ENCODE data around the gene TP53I13.
A peak's percentile ranks its signal among the peaks of the same experiment; 100 is the strongest.

The TP53I13 gene

DNA sequence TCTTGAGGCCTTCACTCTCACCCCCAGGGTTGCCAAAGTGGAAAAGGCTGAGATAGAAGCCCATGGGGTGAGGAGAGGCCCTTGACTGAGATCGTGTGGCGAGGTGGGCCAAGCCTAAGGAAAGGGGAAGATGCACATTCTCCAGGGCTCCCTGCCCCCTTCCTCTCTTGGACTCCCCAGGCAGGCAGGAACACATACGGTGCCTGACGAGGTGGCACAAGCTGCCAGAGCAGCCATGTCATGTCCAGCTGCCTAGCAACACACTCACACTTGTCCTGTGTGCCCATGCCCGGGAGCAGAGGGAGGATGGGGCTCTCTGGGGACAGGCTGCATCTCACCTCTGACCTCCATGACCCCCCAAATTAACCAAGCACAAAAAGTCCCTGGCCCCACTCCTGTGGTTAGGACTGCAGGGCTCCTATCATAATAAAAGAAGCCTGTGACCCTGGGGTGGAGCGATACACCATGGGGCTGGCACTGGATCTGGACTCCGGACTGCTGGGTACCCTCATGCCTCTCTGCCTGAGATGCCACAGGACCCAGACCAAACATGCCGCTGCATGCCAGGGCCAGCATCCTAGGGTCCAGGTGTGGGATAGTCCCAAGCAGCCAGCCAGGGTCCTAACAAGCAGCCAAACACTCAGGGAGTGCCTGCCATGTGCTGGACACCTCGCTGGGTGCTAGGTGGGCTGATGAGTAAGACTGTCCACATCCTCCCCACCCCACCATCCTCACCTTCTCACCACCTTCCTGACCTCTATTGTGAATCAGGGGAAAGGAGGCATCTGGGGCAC lies 18.4 kb downstream of the TP53I13 start:
- in situ Hi-C loops (cut with HindIII; ENCODE audit: low pct_ligation_motif_present, low sequenced_read_pairs) = no loop called here
- no peak overlapping the region for H3K4me3 ChIP-seq (ENCODE audit: low read depth, low read length)

DNA sequence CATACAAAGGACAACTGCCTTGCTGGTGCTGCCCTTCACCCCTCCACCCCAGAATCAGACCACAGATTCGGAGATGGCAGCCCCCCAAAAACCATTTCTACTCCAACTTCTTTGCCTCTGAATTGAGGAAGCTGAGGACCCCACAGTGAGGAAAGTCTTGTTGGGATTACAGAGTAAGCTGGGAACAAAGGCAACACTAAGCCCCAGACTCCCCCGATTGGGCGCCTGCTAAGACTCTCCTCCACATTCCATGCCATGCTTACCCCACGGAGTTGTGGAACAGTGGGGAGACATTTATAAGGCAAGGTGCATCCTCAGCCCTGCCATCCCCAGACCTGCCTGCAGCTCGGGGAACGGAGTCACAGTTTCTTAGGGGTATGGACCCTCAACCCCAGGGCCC lies 19.1 kb downstream of the TP53I13 start:
- TF ChIP-seq, protein P1, sequence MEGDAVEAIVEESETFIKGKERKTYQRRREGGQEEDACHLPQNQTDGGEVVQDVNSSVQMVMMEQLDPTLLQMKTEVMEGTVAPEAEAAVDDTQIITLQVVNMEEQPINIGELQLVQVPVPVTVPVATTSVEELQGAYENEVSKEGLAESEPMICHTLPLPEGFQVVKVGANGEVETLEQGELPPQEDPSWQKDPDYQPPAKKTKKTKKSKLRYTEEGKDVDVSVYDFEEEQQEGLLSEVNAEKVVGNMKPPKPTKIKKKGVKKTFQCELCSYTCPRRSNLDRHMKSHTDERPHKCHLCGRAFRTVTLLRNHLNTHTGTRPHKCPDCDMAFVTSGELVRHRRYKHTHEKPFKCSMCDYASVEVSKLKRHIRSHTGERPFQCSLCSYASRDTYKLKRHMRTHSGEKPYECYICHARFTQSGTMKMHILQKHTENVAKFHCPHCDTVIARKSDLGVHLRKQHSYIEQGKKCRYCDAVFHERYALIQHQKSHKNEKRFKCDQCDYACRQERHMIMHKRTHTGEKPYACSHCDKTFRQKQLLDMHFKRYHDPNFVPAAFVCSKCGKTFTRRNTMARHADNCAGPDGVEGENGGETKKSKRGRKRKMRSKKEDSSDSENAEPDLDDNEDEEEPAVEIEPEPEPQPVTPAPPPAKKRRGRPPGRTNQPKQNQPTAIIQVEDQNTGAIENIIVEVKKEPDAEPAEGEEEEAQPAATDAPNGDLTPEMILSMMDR (IDR thresholded peaks at IDR 0.05; ENCODE audit: low read depth, low read length, missing control alignments) = no peak
- no peaks in the 10 kb centered on the region for H3K27me3 ChIP-seq (replicated peaks)
- peaks cover 9% of the 10 kb centered on the region for H3K36me3 ChIP-seq (replicated peaks)
- in situ Hi-C loops (cut with HindIII; ENCODE audit: low pct_ligation_motif_present, low sequenced_read_pairs) = no loop called here
- peak overlapping the region; percentile 74 for H3K4me3 ChIP-seq (ENCODE audit: low read depth, low read length)
- H3K27ac ChIP-seq = no peak overlapping the region
- no peak for DNase-seq

More for the DNA sequence above, 18.4 kb downstream of the TP53I13 start:
- Histone ChIP-seq H3K27me3 (replicated peaks) (no peaks in the 10 kb centered on the region), H3K27ac (no peak overlapping the region), H3K36me3 (replicated peaks) (peaks cover 16% of the 10 kb centered on the region)
- TF ChIP-seq, protein P1 (IDR thresholded peaks at IDR 0.05; ENCODE audit: low read depth, low read length, missing control alignments) = no peak
- no peak for DNase-seq

DNA sequence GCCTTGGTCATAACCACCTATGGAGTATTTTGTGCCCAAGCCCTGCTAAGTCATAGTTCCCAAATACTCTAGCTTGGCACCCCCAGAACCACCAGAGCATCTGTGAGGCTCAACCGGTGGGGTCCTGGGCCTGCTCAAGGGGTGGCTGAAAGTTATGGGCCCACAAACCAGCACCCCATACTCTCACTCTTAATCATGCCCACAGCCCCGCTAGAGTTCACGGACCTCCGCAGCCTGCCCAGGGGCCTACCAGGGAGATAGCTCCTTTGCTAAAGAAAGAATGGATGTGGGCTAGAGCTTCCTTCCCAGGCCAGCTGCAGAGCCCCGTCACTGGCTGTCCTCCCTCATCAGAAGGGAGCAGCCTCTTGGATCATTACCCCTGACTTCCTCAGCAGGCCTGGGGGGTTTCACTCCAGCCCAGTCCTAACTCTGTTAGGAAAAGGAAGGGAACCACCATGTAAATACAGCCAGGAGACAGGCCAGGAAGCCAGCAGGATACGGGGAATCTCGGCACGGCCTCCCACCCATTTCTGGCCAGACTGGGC lies 19.6 kb downstream of the TP53I13 start:
- H3K36me3 ChIP-seq (replicated peaks) = peaks cover 4% of the 10 kb centered on the region
- peak overlapping the region; percentile 74 for H3K4me3 ChIP-seq (ENCODE audit: low read depth, low read length)
- in situ Hi-C loops (cut with HindIII; ENCODE audit: low pct_ligation_motif_present, low sequenced_read_pairs) = no loop called here
- TF ChIP-seq, protein P1 (IDR thresholded peaks at IDR 0.05; ENCODE audit: low read depth, low read length, missing control alignments) = no peak
- H3K27me3 ChIP-seq (replicated peaks) = no peaks in the 10 kb centered on the region
- DNase-seq = no peak
- H3K27ac ChIP-seq = peak overlapping the region; percentile 13

DNA sequence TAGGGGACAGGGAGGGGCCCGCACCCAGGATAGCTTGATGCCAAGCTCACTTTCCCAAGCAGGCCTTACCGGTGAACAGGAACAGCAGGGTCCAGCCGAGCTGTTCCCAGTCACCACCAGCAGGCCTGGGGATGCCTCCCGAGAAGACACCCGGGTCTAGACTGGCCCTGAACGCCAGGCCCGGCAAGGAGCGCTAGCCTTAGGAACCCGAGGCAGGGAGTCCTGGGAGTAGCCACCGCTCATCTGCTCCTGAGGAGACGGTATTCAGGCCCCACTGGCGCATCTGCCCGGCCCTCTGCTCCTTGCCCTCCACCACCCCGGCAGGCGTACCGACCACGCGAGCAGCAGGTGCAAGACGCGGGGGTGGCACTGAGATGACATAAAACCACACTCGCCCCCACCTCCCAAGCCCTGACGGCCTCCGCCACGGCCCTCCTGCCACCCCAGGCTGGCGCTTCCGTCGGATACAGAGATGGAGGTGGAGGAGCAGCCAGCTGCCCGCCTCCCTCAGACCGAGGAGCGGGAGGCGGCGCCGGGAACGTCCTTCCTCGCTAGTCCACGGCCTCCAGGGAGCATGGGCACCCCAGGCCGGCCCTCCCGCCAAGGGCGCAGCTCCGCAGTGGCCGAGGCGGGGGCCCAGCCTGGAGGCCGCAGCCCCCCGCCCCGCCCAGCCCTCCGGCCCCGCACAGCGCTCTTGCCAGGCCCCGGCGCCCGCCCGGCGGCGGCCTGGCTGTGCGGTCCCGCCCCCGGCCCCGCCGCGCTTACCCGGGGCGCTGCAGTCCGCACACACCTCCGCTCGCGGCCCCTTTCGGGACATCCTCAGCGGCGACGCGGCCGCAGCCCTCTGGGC lies 20.3 kb downstream of the TP53I13 start:
- TF ChIP-seq, protein P1 (IDR thresholded peaks at IDR 0.05; ENCODE audit: low read depth, low read length, missing control alignments) = no peak
- Histone ChIP-seq H3K4me3 (ENCODE audit: low read depth, low read length) (peak overlapping the region; percentile 74), H3K27ac (peak overlapping the region; percentile 13), H3K27me3 (replicated peaks) (no peaks in the 10 kb centered on the region), H3K36me3 (replicated peaks) (no peaks in the 10 kb centered on the region)
- no peak for DNase-seq
- in situ Hi-C loops (cut with HindIII; ENCODE audit: low pct_ligation_motif_present, low sequenced_read_pairs) = no loop called here

DNA sequence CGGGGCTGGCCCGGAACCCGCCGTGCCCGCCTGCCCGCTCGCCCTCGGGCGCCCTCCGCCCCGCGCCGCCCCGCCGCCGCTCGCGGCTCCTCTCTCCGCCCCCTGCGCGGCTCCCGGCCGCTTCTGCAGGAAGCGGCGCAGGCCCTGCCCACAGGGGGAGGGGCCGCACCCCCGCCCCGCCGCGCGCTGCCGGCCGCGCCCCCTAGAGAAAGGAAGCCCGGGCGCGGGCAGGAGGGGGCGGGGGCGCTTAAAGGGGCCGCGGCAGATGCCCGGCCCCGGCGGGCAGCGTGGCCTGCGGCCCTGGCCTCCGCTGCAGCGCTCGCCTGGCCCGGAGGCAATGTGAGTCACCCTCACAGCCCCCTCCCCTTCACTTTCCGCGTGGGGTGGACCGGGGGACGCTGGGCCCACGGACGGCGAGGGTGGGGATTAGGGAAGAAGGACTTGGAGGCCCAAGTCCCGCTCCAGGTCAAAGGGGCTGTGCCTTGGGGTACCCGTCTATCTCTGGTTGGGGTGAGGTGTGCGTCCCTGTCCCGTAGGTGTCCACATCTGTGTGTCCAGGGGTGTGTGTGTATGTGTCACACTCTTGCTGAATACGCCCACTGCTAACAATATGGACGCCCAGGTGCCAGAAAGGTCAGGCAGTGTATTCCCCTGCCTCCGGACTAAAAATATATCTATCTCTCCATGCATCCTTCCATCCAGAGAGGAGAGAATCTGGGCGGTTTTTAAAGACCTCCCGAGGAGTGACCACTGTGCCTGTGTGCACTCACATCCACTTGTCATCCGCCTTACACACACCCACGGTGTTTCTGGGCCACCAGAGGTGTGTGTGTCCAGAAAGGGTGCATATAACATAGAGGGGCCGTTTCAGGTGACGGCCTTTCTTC lies 21.3 kb downstream of the TP53I13 start, which contains the start of gene GIT1:
TSS of gene GIT1 (minus strand) at position 125 of the 887 bp plus-strand sequence. CDS start 270 bp downstream, outside the sequence.
- TF ChIP-seq, protein P1 (IDR thresholded peaks at IDR 0.05; ENCODE audit: low read depth, low read length, missing control alignments) = no peak
- in situ Hi-C loops (cut with HindIII; ENCODE audit: low pct_ligation_motif_present, low sequenced_read_pairs) = no loop called here
- Histone ChIP-seq H3K36me3 (replicated peaks) (no peaks in the 10 kb centered on the region), H3K27me3 (replicated peaks) (no peaks in the 10 kb centered on the region), H3K27ac (peak within 1 kb of the TSS; percentile 21), H3K4me3 (ENCODE audit: low read depth, low read length) (peak within 1 kb of the TSS; percentile 74)
- peak; percentile 52 for DNase-seq

Data from brain microvascular endothelial cell (primary cell).